ENCODE data around the gene METTL1.

DNA sequence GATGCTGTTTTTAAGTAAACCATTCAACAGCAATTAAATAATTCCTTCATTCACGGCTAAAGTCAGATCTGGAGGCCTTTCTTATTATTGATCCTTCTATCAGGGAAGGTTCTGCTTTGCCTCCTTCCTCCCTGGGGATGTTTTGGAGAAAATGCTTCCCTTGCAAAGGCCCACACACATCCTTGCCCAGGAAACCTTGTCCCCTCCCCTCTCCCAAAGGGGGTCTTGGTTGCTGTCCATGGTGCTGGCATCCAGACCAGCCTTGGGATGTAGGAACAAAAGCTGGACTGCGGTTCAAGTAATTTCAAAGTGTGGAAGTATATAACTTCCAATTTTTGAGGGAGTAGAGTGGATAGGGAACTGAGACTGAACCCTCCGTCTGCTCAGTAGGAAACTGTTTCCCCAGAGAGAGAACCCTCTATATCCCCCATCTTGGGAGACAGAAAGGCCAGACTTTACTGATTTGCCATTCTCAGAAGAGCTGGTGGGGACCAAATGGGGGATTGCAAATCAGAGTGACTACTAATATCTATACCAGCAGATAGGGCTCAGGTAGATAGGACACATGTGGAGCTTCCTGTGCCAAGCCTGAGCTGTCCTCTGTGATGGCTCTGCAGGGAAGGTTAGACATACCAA is 11.4 kb downstream of the METTL1 start:
- TF ChIP-seq, protein P1, sequence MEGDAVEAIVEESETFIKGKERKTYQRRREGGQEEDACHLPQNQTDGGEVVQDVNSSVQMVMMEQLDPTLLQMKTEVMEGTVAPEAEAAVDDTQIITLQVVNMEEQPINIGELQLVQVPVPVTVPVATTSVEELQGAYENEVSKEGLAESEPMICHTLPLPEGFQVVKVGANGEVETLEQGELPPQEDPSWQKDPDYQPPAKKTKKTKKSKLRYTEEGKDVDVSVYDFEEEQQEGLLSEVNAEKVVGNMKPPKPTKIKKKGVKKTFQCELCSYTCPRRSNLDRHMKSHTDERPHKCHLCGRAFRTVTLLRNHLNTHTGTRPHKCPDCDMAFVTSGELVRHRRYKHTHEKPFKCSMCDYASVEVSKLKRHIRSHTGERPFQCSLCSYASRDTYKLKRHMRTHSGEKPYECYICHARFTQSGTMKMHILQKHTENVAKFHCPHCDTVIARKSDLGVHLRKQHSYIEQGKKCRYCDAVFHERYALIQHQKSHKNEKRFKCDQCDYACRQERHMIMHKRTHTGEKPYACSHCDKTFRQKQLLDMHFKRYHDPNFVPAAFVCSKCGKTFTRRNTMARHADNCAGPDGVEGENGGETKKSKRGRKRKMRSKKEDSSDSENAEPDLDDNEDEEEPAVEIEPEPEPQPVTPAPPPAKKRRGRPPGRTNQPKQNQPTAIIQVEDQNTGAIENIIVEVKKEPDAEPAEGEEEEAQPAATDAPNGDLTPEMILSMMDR (IDR thresholded peaks at IDR 0.05; ENCODE audit: borderline replicate concordance, extremely low read depth, low read length, poor library complexity, severe bottlenecking), result no peak
- no peak for TF ChIP-seq EZH2 (IDR thresholded peaks at IDR 0.05; ENCODE audit: borderline replicate concordance, low read depth, low read length, severe bottlenecking)
